ENCODE results near the gene SETD1B.
"Not testable (repeated sequence)": the region's sequence is repeated elsewhere in the genome, so short reads cannot be mapped to it uniquely, and the experiment has no call there.

The SETD1B gene

DNA sequence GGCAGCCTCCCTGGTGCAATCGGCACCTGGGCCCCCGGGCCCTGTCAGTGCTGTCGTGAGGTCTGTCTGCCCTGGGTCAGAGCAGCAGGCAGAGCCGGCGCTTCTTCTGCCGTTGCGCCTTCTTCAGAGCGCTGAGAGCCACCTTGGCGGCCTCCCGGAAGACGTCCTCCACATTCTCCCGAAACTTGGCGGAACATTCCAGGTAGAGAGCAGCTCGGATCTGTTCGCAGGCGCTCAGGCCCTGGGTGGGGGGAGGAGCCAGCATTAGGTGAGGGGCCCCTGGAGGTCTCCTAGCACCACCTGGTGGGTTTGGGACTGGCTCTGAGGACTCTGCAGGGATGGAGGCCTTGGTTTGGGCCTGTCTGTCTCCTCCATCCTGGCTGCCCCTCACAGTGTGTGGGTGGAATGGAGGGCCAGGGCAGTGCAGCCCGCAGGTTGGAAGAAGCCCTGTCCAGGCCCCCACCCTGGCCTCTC lies 24.4 kb upstream of the SETD1B start:
- DNase-seq (ENCODE audit: insufficient read length, low spot score) (no peak), FAIRE-seq (no peak)

DNA sequence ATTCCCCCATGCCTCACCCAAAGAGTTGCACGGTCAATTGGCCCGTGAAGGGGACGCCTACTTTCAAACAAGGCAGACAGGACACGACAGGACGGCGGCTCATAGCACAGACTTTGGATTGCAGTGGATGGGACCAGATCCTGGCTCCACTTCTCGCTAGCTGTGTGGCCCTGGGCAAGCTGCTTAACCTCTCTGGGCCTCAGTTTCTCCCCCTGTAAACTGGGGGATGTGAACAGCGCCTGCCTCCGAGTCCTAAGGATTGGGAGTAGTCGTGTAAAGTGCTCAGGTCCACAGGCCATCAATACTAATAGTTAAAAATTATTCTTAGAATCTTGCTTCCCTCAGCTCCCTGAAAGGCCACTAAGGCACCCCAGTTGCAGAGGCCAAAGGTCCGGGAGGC lies 23.4 kb upstream of the SETD1B start:
- FAIRE-seq (no peak), DNase-seq (ENCODE audit: insufficient read length, low spot score) (no peak)

DNA sequence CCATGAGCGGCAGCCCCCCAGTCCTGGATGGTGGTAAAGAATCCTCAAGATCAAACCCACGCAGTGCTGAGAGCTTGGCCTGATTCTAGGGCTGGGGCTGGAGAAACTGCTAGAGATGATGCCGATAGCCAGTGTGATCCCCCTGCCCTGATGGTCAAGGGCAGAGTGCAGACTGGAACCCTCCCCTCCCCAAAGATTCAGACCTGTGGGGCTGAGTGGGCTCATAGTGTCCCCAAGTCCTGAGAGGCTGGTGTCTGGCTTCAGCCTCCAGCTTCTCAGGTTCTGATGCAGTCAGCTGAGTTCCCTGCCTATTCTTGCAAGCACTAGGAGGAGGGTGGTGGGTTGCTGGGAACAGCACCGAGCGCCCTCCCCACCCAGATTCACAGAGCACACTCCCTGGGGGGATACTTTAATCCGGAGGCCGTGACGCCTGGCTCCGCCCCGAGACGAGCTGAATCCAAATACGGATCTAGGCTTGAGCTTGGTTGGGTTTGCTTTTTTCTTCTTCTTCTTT lies 22.3 kb upstream of the SETD1B start:
- no peak for FAIRE-seq
- no peak for DNase-seq (ENCODE audit: insufficient read length, low spot score)

DNA sequence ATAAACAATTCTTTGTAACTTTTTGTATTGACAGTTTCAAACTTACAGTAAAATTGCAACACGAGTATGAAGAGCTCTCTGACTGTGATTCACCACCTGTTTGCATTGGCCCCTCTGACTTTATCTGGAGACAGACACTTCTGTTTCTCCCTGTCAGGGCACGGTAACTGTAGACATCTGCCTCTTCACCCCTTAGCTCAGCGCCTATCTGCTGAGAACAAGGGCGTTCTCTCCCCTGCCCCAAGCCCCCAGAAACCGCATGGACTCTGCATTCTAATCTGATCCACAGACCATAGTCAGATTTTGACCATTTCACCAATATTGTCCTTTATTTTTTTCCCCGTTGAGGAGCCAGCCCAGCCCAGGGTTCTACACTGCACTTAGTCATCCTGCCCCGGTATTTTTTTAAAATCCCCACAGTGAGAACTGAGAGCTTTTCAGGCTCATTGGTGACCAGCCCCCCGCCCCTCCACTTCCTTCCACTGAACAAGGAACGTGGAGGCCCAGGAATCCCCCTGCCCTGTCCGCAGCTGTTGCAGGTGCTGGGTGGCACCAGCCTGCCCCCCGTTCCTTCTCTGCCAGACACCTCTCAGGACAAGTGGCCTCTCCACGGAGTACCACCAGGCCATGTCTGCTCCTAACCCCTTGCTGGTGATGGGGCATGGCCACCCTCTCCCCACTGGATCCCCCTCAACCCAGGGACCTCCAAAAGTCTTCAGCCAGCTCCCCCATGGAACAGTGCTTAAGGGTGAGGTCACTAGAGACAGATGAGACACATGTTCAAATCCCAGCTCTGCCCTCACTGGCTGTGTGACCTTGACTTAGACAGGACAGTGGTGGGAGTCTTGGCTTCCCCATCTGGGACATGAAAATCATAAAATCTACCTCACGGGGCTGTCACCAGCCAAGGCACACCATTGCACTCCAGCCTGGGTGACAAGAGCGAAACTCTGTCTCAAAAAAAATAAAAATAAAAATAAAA lies 21.5 kb upstream of the SETD1B start:
- no peak for DNase-seq (ENCODE audit: insufficient read length, low spot score)
- no peak for FAIRE-seq

DNA sequence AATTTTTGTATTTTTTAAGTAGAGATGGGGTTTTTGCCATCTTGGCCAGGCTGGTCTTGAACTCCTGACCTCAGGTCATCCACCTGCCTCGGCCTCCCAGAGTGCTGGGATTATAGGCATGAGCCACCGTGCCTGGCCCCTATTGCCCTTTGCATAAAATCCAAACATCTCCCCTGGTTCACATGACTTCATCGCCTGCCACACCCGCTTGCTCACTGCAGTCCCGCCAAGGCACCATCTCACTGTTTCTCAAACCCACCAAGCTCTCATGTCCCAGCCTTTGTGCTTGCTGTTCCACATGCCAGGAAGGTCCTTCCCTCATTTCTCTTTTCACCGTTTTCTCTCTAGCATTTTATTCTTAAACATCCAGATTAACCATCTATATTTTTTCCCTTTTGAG lies 20.0 kb upstream of the SETD1B start:
- DNase-seq (ENCODE audit: insufficient read length, low spot score) (no peak), FAIRE-seq (no peak)

DNA sequence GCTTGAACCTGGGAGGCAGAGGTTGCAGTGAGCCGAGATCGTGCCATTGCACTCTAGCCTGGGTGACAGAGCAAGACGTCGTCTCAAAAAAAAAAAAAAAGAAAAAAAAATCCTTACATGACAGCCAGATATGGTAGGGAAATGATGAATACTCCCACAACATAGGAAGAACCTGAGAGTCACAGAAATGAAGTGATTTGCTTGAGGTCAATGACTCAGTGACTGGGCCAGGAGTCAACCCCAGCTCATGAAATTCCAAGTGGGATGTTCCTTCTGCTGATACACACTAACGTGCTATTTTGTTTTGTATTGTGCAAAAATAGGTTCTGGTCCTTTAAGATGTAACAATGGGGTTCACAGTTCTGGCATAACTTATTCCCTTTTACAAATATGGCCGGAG lies 19.3 kb upstream of the SETD1B start:
- DNase-seq (ENCODE audit: insufficient read length, low spot score) (peak; percentile 79), FAIRE-seq (peak; percentile 33)

DNA sequence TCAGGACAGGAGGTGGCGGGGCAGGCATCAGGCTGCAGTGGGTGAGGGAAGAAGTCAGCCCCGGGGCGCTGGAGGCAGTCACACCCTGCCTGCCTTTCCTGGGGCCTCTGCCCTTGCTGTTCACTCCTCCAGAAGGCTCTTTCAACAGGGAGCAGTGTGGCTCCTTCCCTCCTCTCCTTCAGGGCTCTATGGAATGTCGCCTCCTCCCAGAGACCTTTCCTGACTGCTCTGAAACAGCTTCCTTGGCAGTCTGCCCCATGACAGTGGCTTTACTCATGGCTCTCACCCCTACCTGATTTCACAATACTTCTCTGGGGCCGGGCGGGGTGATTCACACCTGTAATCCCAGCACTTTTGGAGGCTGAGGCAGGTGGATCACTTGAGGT lies 17.4 kb upstream of the SETD1B start:
- FAIRE-seq (no peak), DNase-seq (ENCODE audit: insufficient read length, low spot score) (peak; percentile 64)

DNA sequence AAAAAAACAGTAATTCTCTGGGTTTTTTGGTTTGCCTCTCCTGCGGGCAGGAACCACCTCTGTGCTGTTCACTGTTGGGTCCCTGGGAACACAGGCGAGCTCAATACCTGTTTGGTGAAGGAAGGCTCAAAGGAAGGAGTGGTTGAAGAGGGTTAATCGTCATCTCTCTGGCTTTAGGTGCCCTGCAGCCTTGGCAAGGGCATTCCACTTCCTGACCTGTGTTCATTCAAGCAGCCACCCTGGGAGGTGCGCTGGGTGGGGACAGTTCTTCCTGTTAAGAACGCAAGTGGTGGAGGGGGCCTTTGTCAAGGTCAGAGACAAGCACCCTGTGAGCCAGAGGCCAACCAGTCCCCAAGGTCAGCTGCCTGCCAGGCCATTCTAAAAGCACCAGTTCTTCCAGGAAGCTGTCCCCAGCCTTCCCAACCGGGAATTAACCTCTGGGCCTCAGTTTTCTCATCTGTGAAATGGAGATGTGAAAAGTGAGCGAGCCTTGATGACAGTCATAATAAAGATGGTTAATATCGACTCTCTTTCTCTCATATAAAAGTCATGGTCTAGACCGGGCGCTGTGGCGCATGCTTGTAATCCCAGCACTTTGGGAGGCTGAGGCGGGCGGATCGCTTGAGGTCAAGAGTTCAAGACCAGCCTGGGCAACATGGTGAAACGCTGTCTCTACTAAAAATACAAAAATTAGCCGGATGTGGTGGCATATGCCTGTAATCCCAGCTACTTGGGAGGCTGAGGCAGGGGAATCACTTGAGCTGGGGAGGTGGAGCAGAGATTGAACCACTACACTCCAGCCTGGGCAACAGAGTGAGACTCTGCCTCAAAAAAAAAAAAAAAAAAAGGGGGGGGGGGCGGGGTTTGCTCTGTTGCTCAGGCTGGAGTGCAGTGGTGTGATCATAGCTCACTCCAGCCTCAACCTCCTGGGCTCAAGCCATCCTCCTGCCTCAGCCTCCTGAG lies 16.5 kb upstream of the SETD1B start:
- no peak for DNase-seq (ENCODE audit: insufficient read length, low spot score)
- FAIRE-seq: no peak

DNA sequence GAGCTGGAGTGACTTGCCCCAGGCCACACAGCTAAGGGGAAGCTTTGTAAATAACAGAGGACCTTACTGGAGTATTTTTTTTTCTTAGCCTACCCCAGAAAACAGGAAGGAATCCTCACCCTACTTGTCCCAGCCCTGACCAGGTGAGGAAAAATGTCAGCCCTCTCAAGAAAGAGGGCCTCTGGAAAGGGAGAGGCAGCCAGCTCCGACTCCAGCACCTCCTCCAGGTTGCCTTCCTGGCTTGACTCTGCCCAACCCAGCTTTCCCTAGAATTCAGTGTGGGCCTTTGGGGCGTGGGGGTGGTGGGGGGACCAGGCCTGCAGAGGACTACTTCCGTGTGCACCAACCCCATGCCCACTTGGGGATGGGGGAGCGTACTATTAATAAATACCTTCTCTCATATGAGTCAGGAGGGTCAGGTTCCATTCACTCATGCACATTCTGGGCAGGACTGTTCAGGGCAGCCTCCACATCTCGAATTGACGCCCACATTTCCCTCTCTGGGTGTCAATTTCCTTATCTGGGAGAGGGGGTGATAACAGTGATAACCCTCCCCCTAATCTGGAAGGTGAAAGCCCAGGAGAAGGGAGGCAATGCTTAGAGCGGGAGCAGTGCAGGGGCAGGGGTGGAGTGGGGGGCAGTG lies 15.5 kb upstream of the SETD1B start:
- FAIRE-seq (no peak), DNase-seq (ENCODE audit: insufficient read length, low spot score) (no peak)

DNA sequence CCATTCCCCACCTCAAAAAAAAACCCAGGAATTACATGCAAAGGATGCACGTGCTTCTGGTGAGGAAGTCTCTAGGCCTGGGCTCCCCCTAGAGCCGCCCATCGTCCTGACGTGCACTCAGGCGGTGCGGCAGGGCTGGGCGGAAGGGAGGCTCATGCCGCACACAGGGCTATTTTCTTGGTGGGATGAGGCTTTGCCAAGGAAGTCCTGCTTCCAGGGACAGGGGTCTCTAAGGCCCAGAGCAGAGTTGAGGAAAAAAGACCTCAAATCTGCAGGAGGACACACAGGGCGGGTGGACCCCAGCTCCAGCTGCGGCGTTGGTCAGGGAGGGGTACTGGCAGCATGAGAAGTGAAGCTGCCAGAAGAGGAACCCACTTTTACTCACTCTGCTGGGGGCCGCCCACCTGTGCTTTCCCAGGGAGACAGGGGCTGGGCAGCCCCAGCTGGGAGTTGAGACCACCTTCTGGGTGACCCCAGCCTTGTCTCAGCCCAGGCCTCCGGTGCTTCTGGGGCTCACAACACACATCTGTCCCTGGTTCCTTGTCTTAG lies 14.5 kb upstream of the SETD1B start:
- no peak for DNase-seq (ENCODE audit: insufficient read length, low spot score)
- FAIRE-seq: no peak

DNA sequence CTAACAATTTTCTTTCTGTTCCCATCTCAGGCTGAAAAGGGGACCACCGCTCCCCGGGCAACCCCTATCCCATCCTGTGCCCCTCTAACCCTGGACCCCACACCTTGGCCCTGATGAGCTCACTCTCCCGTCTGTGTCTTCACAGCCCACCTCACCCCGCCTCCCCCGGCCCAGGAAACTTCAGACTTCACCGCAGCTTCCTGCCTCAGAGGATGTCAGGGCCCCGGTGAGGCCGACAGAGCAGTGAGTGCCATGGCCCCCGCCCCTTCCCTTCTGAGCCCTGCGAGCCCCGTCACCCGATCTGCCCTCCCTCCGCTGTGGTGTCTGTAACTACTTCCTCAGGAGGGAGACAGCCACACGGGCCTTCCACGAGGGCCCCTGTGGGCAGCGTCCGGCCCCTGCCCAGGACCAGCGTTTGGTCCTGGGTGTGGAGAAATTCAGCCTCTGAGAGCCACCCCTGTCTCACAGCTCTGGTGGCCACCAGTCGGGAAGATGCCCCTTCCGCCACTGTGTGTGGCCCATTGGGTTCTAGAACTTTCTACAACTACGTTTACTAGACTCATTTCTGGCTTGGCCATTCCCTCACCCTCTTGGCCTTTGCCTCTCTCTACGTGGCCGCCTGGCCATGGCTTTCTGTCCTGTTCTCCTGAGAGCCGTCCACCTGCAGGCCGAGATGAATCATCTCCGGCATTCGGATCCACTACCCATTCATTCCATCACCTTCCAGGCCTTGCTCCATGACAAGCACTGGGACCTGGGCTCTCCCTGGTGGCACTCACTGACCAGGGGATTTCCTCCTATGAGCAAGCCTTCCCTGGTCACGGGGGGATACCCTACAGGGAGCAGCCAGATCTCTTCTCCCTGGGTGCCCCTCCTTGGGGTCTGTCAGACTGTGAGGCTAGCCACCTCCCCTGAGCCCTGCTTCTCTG lies 13.7 kb upstream of the SETD1B start:
- FAIRE-seq (no peak), DNase-seq (ENCODE audit: insufficient read length, low spot score) (no peak)

DNA sequence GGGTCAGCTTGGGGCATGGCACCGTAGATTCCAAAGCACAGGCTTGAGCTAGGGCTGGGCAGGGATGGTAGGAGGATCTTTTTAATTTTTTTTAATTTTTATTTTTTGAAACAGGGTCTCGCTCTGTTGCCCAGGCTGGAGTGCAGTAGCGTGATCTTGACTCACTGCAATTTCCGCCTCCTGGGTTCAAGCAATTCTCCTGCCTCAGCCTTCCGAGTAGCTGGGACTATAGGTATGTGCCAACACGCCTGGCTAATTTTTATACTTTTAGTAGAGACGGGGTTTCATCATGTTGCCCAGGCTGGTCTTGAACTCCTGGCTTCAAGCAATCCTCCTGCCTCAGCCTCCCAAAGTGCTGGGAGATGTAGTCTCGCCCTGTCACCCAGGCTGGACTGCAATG lies 13.0 kb upstream of the SETD1B start:
- FAIRE-seq: not testable (repeated sequence)

DNA sequence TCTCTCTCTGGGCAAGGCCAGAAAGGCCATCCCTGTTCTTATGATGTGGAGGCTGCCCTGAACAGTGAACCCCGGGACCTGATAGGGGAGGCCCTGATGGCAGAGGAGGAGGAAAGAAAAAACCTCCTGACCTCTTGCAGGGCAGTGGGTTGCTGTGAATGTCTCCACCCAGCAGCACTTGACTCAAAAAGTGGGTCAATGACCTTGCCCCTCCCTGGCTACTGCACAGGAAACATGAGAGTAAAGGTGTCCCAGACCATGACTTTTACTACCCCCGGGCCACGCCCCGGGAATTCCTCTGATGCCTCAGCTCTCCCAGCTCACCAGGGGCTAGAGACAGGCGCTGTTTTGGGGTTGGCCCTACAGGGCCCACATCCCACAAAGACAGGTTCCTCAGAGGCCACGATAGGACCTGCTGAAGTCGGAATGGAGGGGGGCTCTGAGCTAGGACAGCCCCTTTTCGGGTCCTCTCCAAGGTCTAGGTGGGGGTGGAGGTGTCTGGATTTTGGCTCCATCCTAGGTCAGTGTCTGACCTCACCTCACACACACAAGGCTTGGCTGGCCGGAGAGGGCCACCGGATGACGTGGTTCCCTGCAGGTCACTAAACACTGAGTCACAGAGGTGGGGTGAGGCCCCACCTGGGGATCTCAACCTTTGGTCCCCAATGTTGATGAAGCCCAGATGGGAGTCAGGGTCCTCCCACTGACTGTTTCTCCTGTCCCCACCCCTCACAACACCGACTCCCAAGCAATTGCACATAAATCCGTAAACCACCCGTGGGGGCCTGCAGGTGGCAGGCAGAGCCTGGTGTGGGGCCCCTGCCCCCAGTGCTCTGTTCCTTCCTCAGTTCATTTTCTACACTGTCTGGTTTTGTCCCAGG lies 11.9 kb upstream of the SETD1B start:
- DNase-seq (ENCODE audit: insufficient read length, low spot score) (no peak), FAIRE-seq (no peak)

More for the DNA sequence above, 13.0 kb upstream of the SETD1B start:
- DNase-seq (ENCODE audit: insufficient read length, low spot score): not testable (repeated sequence)

DNA sequence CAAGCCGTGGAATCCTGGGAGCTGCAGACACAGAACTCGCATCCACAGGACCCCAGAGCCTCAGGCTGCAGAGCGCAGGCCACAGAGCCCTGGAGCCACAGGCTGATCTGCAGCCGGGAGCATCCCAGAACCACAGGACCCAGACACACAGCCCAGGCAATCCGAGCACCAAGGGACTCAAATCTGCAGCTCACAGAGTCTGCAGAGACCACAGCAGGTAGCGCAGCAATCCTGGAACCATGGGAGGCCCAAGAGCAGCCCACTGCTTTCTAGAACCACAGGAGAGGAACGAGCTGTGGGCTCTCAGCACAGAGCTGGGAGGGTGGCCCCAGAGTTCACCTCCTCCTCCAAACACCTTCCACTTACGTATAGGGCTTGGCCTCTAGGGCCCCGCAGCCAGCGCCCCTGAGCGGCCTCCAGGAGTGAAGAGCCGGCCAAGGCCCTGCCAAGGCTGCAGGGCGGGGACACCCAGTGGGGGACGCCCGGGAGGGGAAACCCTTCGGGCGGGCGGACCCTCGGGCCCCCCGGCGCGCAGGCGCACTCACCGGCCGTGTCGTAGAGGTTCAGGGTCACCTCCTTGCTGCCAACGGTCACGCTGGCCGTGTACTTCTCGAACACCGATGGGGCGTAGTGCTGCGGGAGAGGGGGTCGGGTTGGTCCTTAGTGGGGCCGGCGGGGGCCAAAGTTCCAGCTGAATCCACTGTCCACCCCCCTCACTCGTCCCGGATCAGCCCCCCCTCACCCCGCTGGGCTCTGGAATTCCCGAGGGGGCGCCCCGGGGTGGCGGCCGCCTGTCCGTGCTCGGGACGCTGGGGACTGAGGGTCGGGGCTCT lies 11.0 kb upstream of the SETD1B start:
- no peak for DNase-seq (ENCODE audit: insufficient read length, low spot score)
- FAIRE-seq: no peak

DNA sequence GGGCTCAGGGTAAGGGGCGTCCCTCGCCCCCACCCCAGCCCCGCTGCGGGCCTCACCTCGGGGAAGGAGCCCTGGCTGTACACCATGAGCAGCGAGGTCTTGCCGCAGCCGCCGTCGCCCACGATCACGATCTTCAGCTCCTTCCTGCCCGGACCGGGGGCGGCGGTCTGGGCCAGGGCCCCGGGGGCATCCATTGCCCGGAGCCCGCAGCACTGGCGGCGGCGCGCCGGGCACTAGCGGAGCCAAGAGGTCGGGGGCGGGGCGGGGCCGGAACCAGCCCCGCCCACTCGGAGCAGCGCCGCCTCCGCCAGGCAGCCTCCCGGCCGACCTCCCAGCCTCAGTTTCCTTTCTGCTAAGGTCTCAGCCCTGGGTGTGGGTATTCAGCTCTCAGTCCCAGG lies 10.4 kb upstream of the SETD1B start, which contains the start of gene RHOF:
RHOF (minus strand) TSS at position 249 of the 398 bp plus-strand sequence; CDS start at position 194, 55 bp downstream.
- DNase-seq (ENCODE audit: insufficient read length, low spot score) (no peak), FAIRE-seq (no peak)

DNA sequence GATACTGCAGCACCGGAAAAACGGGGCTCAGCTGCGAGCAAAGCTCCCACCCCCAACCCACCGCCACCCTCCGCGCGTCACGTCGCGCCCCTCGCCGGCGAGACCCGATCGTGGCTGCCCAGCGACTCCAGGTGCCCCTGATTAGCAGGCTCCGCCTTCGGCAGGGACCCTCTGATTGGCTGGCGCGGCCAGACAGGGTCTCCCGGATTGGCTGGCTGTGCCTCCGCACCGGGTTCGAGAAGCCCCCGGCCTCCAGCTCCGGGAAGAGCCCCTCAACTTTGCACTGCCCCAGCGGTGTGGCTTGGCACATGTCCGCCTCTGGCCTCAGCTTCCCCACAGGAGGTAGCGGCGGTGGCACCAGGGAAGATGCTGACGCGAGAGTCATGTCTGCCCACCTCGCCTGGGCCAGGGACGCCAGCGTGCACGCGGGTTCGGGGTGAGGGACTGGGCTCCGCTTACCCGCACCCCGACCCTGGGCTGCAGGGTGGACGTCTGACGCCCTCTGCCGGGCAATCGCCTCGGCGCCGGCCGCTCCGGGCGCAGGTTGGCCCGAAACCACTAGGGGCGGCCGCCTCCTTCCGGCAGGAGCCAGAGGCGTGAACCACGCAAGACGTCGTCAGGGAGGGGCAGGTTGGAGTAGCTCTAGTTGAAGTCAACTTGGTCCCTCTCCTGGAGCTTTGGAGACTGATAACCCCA lies 9.8 kb upstream of the SETD1B start:
- peak; percentile 81 for DNase-seq (ENCODE audit: insufficient read length, low spot score)
- FAIRE-seq: peak; percentile 62
